Measurements from ENCODE around the gene THOP1.
"Not testable (repeated sequence)": the region's sequence is repeated elsewhere in the genome, so short reads cannot be mapped to it uniquely, and the experiment has no call there.

THOP1 gene

GRCh38 chr19:2782329-2782935 lies 2.9 kb upstream of the THOP1 start:
- DNase-seq: peak; percentile 10

- DNase-seq: peak; percentile 92
Observed at GRCh38 chr19:2782936-2783780, 2.1 kb upstream of the THOP1 start, which contains the start of gene SGTA. Gene SGTA, minus strand, starts transcription at chr19:2783273. Its CDS starts 14,205 bp downstream, at chr19:2769068.

GRCh38 chr19:2783781-2784145 lies 1.5 kb upstream of the THOP1 start:
- DNase-seq: peak; percentile 11

- no peak for DNase-seq
Observed at GRCh38 chr19:2787115-2787514, 1.8 kb downstream of the THOP1 start.

- no peak for DNase-seq
Observed at GRCh38 chr19:2788237-2788636, 2.9 kb downstream of the THOP1 start.

GRCh38 chr19:2790194-2790556 lies 4.9 kb downstream of the THOP1 start:
- no peak for DNase-seq

GRCh38 chr19:2790557-2791271 lies 5.4 kb downstream of the THOP1 start:
- no peak for DNase-seq

- no peak for DNase-seq
Observed at GRCh38 chr19:2791440-2791839, 6.1 kb downstream of the THOP1 start.

GRCh38 chr19:2791876-2792275 lies 6.6 kb downstream of the THOP1 start:
- DNase-seq: no peak

- DNase-seq: not testable (repeated sequence)
Observed at GRCh38 chr19:2792666-2793065, 7.4 kb downstream of the THOP1 start.

GRCh38 chr19:2793126-2793525 lies 7.8 kb downstream of the THOP1 start:
- no peak for DNase-seq

GRCh38 chr19:2793577-2793976 lies 8.3 kb downstream of the THOP1 start:
- DNase-seq: no peak

GRCh38 chr19:2795827-2796658 lies 10.7 kb downstream of the THOP1 start:
- no peak for DNase-seq

GRCh38 chr19:2796659-2797266 lies 11.5 kb downstream of the THOP1 start:
- DNase-seq: no peak

- DNase-seq: no peak
Observed at GRCh38 chr19:2797280-2797679, 12.0 kb downstream of the THOP1 start.

GRCh38 chr19:2798158-2798685 lies 12.9 kb downstream of the THOP1 start:
- DNase-seq: no peak

- no peak for DNase-seq
Observed at GRCh38 chr19:2798733-2799132, 13.4 kb downstream of the THOP1 start.

- no peak for DNase-seq
Observed at GRCh38 chr19:2799273-2800020, 14.1 kb downstream of the THOP1 start.

- DNase-seq: no peak
Observed at GRCh38 chr19:2800506-2800905, 15.2 kb downstream of the THOP1 start.

- DNase-seq: no peak
Observed at GRCh38 chr19:2802826-2803225, 17.5 kb downstream of the THOP1 start.

Data from right kidney (tissue), 1 donor.